Gastrocnemius medialis (tissue), 4 donors: ENCODE measurements around the gene QARS1.

ENCODE experiments used
- CTCF ChIP-seq, 5 experiments: fragments of 450-650 bp in 3 of 5; fragments of 200-600 bp in 2 of 5; sonication (generic) in 2 of 5; IDR thresholded peaks in 4 of 5; conservative IDR thresholded peaks in 1 of 5; 1 replicate in 4 of 5; 2 replicates in 1 of 5; pipeline ENCODE4 v1.5.1; 2016 to 2019; ENCODE audit warnings: antibody characterized with exemption in 5 of 5, mild to moderate bottlenecking in 3 of 5, moderate library complexity in 3 of 5
- POLR2A ChIP-seq, 2 donors: fragments of 450-650 bp; IDR thresholded peaks; one replicate each; pipeline ENCODE4 v1.6.1; 2017; ENCODE audit warnings: antibody characterized with exemption in 2 of 2, mild to moderate bottlenecking in 2 of 2, moderate library complexity in 2 of 2

- TF ChIP-seq CTCF (IDR thresholded peaks at IDR 0.05 in 4 of 5, conservative IDR thresholded peaks at IDR 0.05 in 1 of 5): no peak
- no peak for TF ChIP-seq POLR2A (IDR thresholded peaks at IDR 0.05)
Observed at GRCh38 chr3:49151610-49152009, 47.1 kb upstream of the QARS1 start.
